ENCODE measurements around the gene LZTS3. TPM values are rescaled to one million over a fixed set of nuclear protein-coding genes. Genes with fewer than 3 reads are reported as not detected.

The LZTS3 gene
- total and polyA plus RNA-seq, 2 of the 8 experiments (the other 6 are each of a cell fraction or from before 2014, with no cell fraction given): 31.8 to 33.5 TPM

GRCh38 chr20:3116341-3116740 is 57.0 kb downstream of the LZTS3 start (continued):
- TF ChIP-seq RBBP5 (IDR thresholded peaks at IDR 0.05; ENCODE audit: borderline replicate concordance, low read depth, low read length) (no peak), SP4 (IDR thresholded peaks at IDR 0.05; ENCODE audit: low read length) (no peak), KDM4A (IDR thresholded peaks at IDR 0.05; ENCODE audit: low read depth, low read length, severe bottlenecking) (no peak), YY1 (IDR thresholded peaks at IDR 0.05; ENCODE audit: low read depth, low read length) (no peak), POU5F1 (IDR thresholded peaks at IDR 0.05; ENCODE audit: low read depth, low read length) (no peak)

Data from H1 (cell line).